ENCODE results near the gene ING2. TPM values are rescaled to one million over a fixed set of nuclear protein-coding genes. Genes with fewer than 3 reads are reported as not detected.

The ING2 gene
- total RNA-seq, 4 donors from 2014 or later, result 23.0 to 30.8 (median 25.0) TPM

DNA sequence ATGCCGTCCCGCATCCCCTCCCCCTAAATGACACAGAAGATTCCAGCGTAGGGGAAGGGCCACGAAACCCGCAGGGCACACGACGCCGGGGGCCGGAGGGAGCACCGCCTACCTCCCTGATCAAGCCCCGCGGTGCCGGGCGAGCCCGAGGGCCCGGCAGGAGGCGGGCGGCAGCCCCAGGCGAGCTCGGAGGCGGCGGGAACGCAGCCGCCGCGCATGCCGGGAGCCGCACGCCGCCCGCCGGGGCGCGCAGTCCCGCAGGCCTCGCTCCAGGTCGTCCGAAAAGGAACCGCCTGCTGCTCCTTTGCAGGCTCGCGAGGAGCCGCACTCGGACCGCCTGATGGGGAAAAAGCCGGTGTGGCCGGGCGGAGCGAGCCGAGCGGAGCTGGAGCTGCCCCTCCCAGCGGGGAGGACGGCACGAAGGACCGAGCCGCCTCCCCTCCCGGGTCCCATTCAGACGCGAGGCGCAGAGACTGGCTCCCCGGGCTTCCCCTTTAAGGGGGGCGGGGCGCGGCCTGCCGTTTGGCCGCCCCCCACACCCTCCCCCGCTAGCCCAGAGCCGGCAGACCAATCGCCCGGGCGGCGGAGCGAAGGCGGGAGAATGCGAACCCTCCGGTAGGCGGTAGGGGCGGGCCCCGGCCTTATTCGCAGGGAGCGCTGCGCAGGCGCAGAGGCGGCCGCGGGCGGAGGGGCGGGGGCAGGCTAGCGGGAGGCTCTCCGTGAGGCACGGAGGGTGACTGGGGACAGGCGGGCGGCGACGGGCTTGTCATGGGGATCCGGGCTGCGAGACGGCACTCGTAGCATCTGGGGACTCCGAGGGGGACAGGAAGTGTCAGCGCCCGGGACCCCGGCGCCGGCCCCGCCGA lies 561 bp upstream of the ING2 start:
- Histone ChIP-seq H3K27me3 (no peaks in the 10 kb centered on the region), H3K27ac (peak overlapping the region; percentile 96 to 100 (median 98)), H3K9me3 (no peaks in the 10 kb centered on the region), H3K4me1 (peaks cover 0 to 22% (median 4%) of the 10 kb centered on the region in 4 donors), H3K4me3 (peak overlapping the region; percentile 91 to 100 (median 92)), H3K36me3 (no peaks in the 10 kb centered on the region)
- TF ChIP-seq POLR2A (IDR thresholded peaks at IDR 0.05), result peak; percentile 70 to 72
- TF ChIP-seq, protein P1, sequence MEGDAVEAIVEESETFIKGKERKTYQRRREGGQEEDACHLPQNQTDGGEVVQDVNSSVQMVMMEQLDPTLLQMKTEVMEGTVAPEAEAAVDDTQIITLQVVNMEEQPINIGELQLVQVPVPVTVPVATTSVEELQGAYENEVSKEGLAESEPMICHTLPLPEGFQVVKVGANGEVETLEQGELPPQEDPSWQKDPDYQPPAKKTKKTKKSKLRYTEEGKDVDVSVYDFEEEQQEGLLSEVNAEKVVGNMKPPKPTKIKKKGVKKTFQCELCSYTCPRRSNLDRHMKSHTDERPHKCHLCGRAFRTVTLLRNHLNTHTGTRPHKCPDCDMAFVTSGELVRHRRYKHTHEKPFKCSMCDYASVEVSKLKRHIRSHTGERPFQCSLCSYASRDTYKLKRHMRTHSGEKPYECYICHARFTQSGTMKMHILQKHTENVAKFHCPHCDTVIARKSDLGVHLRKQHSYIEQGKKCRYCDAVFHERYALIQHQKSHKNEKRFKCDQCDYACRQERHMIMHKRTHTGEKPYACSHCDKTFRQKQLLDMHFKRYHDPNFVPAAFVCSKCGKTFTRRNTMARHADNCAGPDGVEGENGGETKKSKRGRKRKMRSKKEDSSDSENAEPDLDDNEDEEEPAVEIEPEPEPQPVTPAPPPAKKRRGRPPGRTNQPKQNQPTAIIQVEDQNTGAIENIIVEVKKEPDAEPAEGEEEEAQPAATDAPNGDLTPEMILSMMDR (IDR thresholded peaks at IDR 0.05), result peak in 5 of 6 experiments; percentile 11 to 73 (median 37)
- peak; percentile 98 to 100 (median 99) for DNase-seq

- Histone ChIP-seq H3K36me3 (peaks cover 0 to 7% (median 0%) of the 10 kb centered on the region in 3 donors), H3K4me1 (peaks cover 0 to 22% (median 4%) of the 10 kb centered on the region in 4 donors), H3K27me3 (no peaks in the 10 kb centered on the region), H3K27ac (peak overlapping the region; percentile 96 to 100 (median 98)), H3K9me3 (no peaks in the 10 kb centered on the region), H3K4me3 (peak overlapping the region; percentile 91 to 100 (median 92))
- DNase-seq, result peak; percentile 87 to 94 (median 94)
- TF ChIP-seq POLR2A (IDR thresholded peaks at IDR 0.05), result peak; percentile 59 to 81
- TF ChIP-seq, protein P1 (IDR thresholded peaks at IDR 0.05), result peak in 1 of 6 experiments; percentile 23
These were observed 942 bp downstream of the ING2 start for GRCh38 chr4:183505611-183506388.

DNA sequence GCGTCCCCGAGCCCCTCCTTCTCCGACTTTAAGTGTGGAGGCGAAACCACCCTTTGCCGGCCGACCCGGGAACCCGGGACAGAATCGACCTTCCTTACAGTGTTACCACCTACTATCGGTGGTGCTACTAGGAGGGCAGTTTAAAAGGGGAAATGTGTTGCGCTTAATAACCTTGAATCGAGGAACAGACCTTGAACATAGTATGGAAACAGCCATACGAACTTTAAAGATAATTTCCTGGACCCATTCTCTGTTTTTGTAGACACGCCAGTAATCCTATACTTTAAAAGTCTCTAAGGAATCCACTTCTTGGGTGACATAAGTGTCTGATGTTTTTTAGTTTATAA lies 1.5 kb downstream of the ING2 start:
- no peak for DNase-seq
- no peak for TF ChIP-seq POLR2A (IDR thresholded peaks at IDR 0.05)
- TF ChIP-seq, protein P1 (IDR thresholded peaks at IDR 0.05), result no peak
- H3K4me3 ChIP-seq, result peak overlapping the region; percentile 91 to 100 (median 92)
- no peaks in the 10 kb centered on the region for H3K27me3 ChIP-seq
- H3K4me1 ChIP-seq, result peaks cover 0 to 22% (median 4%) of the 10 kb centered on the region in 4 donors
- H3K9me3 ChIP-seq, result no peaks in the 10 kb centered on the region
- peaks cover 0 to 13% (median 0%) of the 10 kb centered on the region in 3 donors for H3K36me3 ChIP-seq
- peak overlapping the region; percentile 96 to 100 (median 98) for H3K27ac ChIP-seq

DNA sequence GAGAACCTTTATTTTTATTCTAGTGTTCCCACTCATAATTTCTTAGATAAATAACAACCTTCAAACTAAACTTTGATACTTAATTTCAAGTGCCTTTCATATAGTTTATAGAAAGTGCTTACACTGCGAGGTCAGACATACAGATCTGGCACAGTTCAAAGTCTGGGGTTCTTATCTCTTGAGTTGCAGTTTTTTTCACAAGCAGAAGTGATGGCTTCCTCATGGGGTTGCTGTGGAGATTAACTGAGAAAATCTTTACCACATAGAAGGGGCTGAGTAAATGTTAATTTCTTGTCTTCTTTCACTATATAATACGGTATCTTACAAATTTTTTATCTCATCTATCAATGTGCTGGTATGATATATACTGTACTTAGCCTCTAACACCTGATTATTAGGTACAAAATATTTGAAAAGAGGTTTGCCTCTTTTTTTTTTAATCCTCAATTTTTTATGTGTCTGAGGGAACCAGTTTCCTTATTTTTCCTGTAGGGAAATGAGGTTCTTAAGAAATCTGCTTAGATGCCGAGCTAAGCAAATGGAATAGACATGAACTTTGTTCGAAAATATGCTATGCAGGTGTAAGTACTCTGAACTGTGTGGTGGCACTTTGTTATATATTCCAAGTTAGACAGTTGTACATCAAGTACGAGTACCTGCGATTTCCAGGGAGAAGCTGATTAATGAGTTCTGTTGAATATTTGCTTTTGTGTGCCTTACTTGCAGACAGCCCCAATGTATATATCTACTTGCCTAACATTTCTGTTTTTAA lies 3.3 kb downstream of the ING2 start:
- no peaks in the 10 kb centered on the region for H3K9me3 ChIP-seq
- peak overlapping the region in 1 of 4 donors; percentile 29 for H3K4me3 ChIP-seq
- peak overlapping the region in 2 of 4 donors; percentile 65 to 100 for H3K27ac ChIP-seq
- peak in 1 of 3 donors; percentile 68 for DNase-seq
- H3K4me1 ChIP-seq, result peaks cover 0 to 19% (median 2%) of the 10 kb centered on the region in 4 donors
- TF ChIP-seq POLR2A (IDR thresholded peaks at IDR 0.05), result peak in 1 of 2 donors; percentile 16
- TF ChIP-seq, protein P1 (IDR thresholded peaks at IDR 0.05), result no peak
- peaks cover 0 to 17% (median 0%) of the 10 kb centered on the region in 3 donors for H3K36me3 ChIP-seq
- no peaks in the 10 kb centered on the region for H3K27me3 ChIP-seq
